Measurements from ENCODE around the gene TRIAP1. TPM values are rescaled to one million over a fixed set of nuclear protein-coding genes. Genes with fewer than 3 reads are reported as not detected.

TRIAP1 gene
- total RNA-seq, 4 donors from 2014 or later: 11.3 to 21.6 (median 16.2) TPM

DNA sequence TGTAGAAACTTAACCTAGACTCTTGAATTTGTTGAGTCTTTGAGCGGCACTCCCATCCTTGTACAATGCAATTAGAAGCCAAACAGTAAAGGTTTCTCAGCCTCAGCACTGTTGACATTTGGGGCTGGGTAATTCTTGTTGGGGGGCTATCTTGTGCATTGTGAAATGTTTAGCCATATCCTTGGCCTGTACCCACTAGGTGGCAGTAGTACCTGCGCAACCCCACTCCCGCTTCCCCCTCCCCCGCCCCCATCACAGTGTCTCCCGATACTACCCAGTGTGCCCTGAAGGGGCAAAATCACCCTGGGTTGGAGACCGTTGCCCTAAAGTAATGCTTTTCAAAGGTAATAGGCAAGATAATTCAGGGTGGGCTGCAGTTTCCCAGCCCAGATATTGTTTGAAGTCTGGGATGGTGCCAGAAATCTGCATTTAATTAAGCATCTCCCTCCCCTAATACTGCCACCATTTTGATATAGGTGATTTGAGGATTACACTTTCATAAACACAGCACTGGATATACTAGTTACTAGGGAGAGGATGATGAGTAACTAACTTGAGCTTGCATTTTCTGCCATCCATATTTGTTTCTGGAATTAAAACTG lies 6.4 kb downstream of the TRIAP1 start:
- peak; percentile 35 for ATAC-seq (ENCODE audit: low FRiP score)
- TF ChIP-seq, protein P1, sequence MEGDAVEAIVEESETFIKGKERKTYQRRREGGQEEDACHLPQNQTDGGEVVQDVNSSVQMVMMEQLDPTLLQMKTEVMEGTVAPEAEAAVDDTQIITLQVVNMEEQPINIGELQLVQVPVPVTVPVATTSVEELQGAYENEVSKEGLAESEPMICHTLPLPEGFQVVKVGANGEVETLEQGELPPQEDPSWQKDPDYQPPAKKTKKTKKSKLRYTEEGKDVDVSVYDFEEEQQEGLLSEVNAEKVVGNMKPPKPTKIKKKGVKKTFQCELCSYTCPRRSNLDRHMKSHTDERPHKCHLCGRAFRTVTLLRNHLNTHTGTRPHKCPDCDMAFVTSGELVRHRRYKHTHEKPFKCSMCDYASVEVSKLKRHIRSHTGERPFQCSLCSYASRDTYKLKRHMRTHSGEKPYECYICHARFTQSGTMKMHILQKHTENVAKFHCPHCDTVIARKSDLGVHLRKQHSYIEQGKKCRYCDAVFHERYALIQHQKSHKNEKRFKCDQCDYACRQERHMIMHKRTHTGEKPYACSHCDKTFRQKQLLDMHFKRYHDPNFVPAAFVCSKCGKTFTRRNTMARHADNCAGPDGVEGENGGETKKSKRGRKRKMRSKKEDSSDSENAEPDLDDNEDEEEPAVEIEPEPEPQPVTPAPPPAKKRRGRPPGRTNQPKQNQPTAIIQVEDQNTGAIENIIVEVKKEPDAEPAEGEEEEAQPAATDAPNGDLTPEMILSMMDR (IDR thresholded peaks at IDR 0.05): no peak

DNA sequence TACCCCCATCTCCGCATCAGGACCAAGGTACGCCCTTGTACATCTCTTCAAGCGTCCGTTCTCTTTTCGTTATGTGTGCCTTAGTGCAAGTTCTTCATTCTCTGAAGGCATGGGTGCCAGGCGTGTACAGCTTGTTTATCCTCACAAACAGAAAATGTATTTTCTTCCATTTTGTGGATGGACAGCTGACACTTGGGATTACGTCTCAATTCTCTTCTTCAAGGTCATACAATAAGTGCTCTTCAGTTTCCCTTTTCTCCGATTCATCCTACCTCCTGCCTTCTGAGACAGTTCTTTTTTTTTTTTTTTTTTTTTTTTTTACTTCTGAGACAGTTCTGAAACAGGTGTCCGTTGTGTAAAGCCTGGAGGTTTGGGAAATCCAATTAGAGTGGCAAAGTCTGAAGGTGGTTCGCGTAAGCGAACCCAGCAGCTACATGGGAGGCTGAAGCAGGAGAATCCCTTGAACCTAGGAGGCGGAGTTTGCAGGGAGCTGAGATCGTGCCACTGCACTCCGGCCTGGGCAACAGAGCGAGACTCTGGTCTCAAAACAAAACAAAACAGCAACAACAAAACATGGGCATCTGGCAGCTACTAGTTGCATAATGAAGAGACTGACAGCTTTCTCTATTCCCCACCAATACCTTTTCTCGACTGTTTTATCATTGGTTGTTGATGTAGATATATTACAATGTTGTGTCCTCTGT lies 7.5 kb downstream of the TRIAP1 start:
- no peak for DNase-seq (ENCODE audit: low spot score)
- no peak for ATAC-seq (ENCODE audit: low FRiP score)
- TF ChIP-seq, protein P1 (IDR thresholded peaks at IDR 0.05): no peak

More for the DNA sequence above, 6.4 kb downstream of the TRIAP1 start:
- DNase-seq (ENCODE audit: low spot score): no peak

GRCh38 chr12:120437735-120438494 lies 8.3 kb downstream of the TRIAP1 start, which contains the start of gene COX6A1:
TSS of gene COX6A1 (plus strand) at chr12:120438113. CDS start at chr12:120438127, 14 bp downstream.
- peak; percentile 97 for ATAC-seq (ENCODE audit: low FRiP score)
- TF ChIP-seq, protein P1 (IDR thresholded peaks at IDR 0.05): no peak
- DNase-seq (ENCODE audit: low spot score): peak; percentile 87

DNA sequence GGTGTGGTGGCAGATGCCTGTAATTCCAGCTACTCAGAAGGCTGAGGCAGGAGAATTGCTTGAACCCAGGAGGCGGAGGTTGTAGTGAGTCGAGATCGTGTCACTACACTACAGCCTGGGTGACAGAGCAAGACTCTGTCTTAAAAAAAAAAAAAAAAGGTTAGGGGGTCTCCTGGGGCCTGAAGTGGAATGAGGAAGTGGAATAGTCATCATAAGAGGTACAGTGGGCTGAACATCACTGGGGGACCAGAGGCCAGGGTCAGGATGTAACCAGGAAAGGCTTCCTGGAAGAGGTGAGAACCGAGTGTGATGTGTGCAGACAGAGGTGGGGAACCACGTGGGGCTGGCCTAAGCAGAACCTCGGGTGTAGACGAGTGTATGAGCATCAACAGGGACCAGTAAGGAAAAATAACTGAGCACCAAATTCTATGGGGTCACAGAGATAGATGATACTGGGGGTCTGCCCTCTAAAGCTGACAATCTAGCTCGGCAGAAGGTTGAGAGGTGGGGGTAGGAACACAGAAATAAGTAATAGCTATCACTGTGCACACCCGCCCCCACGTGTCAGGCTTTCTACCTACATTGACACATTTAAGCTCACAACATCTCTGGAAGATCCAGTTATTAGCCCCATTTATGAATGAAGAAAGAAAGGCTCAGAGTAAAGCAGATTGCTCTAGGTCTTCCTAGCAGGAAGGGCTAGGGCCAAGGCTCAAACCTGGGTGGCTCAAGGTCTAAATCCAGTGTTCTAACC lies 13.2 kb downstream of the TRIAP1 start:
- ATAC-seq (ENCODE audit: low FRiP score) (no peak), DNase-seq (ENCODE audit: low spot score) (no peak)
- TF ChIP-seq, protein P1 (IDR thresholded peaks at IDR 0.05): no peak

DNA sequence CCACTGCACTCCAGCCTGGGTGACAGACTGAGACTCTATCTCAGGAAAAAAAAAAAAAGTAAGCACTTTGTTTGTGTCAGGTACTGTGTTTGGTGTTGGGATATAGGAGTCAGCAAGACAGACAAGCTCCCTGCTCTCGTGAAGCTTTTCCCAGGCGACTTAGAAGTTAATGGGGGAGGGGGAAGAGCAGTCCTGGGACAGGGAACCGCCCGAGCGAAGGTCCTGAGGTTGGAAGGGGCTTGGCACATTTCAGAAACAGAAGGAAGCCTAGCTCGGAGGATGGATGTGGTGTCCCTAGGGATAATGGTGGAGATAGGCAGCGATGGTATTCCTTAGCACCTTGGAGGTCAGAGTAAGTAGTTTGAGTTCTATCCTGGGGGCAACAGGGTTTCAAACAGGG lies 16.8 kb downstream of the TRIAP1 start:
- TF ChIP-seq, protein P1 (IDR thresholded peaks at IDR 0.05): no peak
- no peak for DNase-seq (ENCODE audit: low spot score)
- no peak for ATAC-seq (ENCODE audit: low FRiP score)

DNA sequence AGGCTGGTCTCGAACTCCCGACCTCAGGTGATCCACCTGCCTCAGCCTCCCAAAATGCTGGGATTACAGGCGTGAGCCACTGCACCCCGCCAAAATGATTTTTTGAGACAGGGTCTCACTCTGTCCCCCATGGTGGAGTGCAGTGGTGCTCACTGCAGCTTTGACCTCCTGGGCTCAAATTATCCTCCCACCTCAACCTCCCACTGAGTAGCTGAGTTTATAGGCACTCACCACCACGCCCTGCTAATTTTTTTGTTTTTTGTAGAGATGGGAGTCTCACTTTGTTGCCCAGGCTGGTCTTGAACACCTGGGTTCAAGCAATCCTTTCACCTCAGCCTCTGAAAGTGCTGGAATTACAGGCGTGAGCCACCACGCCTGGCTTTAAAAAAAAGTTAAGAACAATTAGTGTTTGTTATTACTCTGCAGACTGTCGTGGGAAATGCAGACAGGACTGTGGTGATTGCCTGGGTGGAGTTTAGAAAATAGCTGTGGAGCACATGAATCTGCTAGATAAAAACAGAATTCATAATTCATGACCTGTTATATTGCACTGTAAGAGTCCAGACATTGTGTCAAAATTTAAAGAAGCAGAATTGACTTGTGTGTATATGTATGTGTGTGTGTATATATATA lies 17.5 kb downstream of the TRIAP1 start:
- no peak for ATAC-seq (ENCODE audit: low FRiP score)
- TF ChIP-seq, protein P1 (IDR thresholded peaks at IDR 0.05): no peak
- DNase-seq (ENCODE audit: low spot score): no peak
